T follicular helper cell (primary cell): ENCODE data around the gene PIK3R5.
"Not testable (repeated sequence)": the region's sequence is repeated elsewhere in the genome, so short reads cannot be mapped to it uniquely, and the experiment has no call there.

Experiments used
- DNase-seq: peaks from one replicate; pipeline ENCODE4 v3.0.0-alpha.2; 2020; ENCODE audit warnings: low read depth

PIK3R5 gene

GRCh38 chr17:8985054-8985701, 19.7 kb upstream of the PIK3R5 start:
- no peak for DNase-seq

- DNase-seq: not testable (repeated sequence)
Observed at GRCh38 chr17:8984225-8984624, 18.7 kb upstream of the PIK3R5 start.

GRCh38 chr17:8981443-8981842, 15.9 kb upstream of the PIK3R5 start:
- DNase-seq: no peak

GRCh38 chr17:8979715-8980114, 14.2 kb upstream of the PIK3R5 start:
- no peak for DNase-seq

GRCh38 chr17:8976638-8977037, 11.1 kb upstream of the PIK3R5 start:
- DNase-seq: no peak

- DNase-seq: no peak
Observed at GRCh38 chr17:8975091-8975725, 9.7 kb upstream of the PIK3R5 start.

- DNase-seq: no peak
Observed at GRCh38 chr17:8969901-8970300, 4.4 kb upstream of the PIK3R5 start.

- DNase-seq: no peak
Observed at GRCh38 chr17:8968503-8968902, 3.0 kb upstream of the PIK3R5 start.

- no peak for DNase-seq
Observed at GRCh38 chr17:8967861-8968260, 2.4 kb upstream of the PIK3R5 start.

- DNase-seq: no peak
Observed at GRCh38 chr17:8966926-8967325, 1.4 kb upstream of the PIK3R5 start.

- DNase-seq: no peak
Observed at GRCh38 chr17:8964801-8965393, 610 bp downstream of the PIK3R5 start.

GRCh38 chr17:8963647-8964258, 1.8 kb downstream of the PIK3R5 start:
- DNase-seq: no peak

GRCh38 chr17:8963014-8963413, 2.5 kb downstream of the PIK3R5 start:
- DNase-seq: no peak

GRCh38 chr17:8961829-8962228, 3.7 kb downstream of the PIK3R5 start:
- no peak for DNase-seq

- DNase-seq: no peak
Observed at GRCh38 chr17:8960325-8961140, 5.0 kb downstream of the PIK3R5 start.

- DNase-seq: no peak
Observed at GRCh38 chr17:8959312-8959918, 6.1 kb downstream of the PIK3R5 start.

GRCh38 chr17:8957721-8958120, 7.8 kb downstream of the PIK3R5 start:
- DNase-seq: no peak

GRCh38 chr17:8956465-8956902, 9.0 kb downstream of the PIK3R5 start:
- DNase-seq: no peak

GRCh38 chr17:8955021-8955959, 10.2 kb downstream of the PIK3R5 start:
- DNase-seq: no peak

- peak; percentile 81 for DNase-seq
Observed at GRCh38 chr17:8954339-8954738, 11.2 kb downstream of the PIK3R5 start.
